CMK (cell line): ENCODE results near the gene COMP.
"Not testable (repeated sequence)": the region's sequence is repeated elsewhere in the genome, so short reads cannot be mapped to it uniquely, and the experiment has no call there.

Experiments used
- DNase-seq: peaks from one replicate; pipeline ENCODE4 v3.0.0-alpha.2; 2010; ENCODE audit warnings: low read depth

The COMP gene

DNA sequence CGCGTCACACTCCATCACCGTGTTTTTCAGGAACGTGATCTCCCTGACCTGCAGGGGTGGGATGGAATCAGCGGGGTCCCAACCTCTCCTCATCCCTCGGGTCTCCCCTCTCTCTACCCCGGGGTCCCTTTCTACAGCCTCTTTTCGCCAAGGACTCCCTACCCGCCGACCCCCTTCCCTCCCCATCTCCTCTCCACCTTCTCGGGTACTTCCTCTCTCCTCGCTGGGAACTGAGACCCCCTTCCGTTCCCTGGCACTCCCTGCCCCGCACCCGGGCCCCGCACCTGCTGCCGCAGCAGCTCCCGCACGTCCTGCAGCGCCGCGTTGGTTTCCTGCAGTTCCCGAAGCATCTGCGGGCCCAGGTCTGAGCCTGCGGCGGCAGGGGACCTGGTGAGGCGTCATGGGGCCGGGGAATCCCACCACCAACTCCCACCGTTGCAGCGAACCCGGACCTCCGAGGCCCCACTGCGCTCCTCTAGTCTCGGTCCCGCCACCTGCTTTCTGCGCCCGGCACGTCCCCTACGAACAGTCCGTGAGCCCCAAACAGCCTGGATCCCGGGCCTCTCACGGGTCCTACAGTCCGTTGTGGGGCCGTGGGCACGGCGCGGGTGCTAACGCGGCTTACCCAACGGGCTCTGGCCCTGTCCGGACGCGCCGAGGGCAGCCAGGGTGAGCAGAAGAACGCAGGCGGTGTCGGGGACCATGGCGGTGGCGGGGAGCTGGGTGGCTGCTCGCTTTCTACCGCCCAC is at the start of gene COMP:
TSS of gene COMP (minus strand) at position 740 of the 749 bp plus-strand sequence. CDS start at position 704, 36 bp downstream.
- no peak for DNase-seq

GRCh38 chr19:18840288-18841267 is 49.5 kb upstream of the COMP start:
- DNase-seq: no peak

DNA sequence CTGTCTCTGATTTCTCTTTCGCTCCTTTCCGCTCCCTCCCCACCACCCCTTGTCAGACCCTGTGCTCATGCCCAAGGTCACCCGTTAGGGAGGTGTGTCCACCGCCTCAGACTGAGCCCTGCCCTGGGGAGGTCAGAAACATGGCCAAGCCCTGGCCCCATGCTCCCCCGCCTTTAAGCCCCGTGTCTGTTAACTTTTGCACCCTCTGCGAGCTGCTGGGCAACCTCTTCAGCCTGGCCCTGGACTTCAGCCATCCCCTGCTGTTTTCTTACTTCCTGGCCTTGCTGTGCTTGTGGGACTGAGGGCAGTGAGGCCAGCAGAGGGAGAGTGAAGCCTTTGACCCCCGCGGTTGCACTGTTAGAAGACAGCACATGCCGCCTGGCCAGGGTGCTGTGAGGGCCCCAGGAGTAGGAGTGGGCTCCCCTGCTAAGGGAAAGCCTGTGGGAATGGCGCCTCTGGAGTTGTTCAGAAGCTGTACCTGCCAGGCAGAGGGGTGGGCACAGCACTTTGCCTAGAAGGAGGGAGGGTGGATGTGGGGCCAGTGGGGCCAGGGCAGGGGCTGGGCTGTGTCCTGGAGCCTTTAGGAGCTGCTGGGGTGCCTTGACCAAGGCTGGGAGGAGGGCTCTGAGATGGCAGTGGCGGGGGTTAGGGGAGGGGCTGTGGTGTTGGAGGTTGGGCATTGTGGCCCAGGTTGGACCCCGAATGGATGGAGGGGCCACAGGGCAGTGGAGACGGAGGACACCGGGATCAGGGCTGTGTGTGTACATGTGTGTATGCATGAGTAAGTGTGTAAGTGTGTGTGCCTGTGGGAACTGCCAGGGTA is 48.6 kb upstream of the COMP start:
- DNase-seq: no peak

DNA sequence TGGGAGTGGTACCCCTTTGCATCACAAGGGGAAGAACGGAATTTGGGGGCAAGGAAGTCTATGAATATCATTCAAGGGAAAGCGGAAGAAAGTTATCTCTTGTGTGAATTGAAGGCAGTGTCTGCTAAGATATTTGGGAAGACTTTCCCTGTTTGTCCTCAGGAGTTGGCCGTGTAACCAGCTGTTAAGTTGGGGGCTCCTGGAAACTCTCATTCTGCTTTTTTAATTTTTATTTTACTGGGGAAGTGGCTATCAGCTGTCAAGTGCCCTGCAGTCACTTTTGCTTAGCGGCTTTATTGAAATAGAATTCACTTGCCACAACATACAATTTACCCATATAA is 43.5 kb upstream of the COMP start:
- DNase-seq: no peak

- no peak for DNase-seq
Measured at GRCh38 chr19:18833849-18834643, 42.9 kb upstream of the COMP start.

GRCh38 chr19:18833141-18833476 is 42.0 kb upstream of the COMP start:
- DNase-seq: no peak

DNA sequence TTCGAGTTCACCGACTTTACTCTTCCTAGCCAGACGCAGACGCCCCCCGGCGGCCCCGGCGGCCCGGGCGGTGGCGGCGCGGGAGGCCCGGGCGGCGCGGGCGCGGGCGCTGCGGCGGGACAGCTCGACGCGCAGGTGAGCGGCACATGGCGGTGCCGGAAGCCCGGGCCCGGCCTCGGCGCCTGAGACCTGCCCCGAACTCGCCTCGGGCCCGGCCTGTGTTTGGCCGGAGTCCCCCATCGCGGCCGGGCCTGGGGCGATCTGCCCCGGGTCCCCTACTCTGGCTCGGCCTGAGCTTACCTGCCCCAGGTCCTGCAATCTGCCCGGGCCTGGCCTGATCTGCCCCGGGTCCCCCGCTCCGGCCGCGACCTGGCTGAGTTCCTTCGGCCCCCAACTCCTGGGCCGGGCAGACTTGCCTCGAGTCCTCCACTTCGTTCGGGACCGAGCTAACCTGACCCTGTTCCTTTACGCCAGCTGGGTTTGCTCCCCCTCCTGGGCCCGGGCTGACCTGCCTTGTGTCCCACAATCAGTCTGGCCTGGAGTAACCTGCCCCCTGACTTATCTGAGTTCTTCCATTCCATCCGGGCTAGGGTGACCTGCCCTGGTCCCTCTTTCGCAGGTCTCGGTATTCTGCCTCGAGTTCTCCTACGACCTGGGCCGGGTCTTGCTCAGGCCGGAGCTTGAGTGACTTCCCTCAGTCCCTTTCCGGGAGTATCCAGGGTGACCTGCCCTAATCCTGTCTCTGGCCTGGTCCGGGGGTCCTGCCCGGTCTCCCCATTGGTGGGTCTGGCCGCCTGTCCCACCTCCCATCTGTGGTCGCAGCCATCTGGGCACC is 41.4 kb upstream of the COMP start:
- no peak for DNase-seq

DNA sequence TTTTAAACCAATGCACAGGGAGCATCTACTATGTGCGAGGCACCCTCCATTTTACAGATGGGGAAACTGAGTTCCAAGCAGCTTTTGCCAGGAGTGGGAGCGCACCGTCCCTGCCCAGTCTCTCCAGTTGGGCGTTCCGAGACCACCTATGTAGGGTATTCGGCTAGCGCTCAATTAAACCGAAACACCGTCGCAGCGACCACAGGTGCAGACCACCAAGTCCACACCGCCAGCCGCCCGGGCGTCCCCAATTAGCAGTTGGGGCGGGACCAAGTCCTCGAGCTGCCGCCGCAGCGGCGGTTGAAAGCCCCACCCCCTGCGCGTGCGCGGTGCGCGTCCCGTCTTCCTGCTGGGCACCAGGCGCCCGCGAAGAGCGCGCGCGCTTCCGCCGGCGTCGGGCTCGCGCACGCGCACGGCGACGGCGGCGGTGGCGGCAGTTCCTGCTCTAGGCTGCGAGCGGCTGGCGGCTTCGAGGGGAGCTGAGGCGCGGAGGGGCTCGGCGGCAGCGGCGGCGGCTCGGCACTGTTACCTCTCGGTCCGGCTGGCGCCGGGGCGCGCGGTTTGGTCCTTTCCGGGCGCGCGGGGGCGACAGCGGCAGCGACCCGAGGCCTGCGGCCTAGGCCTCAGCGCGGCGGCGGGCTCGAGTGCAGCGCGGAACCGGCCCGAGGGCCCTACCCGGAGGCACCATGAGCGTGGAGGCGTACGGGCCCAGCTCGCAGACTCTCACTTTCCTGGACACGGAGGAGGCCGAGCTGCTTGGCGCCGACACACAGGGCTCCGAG is 40.6 kb upstream of the COMP start, which contains the start of gene UPF1:
TSS of gene UPF1 (plus strand) at position 436 of the 782 bp plus-strand sequence. CDS start at position 687, 251 bp downstream.
- DNase-seq: peak; percentile 79

DNA sequence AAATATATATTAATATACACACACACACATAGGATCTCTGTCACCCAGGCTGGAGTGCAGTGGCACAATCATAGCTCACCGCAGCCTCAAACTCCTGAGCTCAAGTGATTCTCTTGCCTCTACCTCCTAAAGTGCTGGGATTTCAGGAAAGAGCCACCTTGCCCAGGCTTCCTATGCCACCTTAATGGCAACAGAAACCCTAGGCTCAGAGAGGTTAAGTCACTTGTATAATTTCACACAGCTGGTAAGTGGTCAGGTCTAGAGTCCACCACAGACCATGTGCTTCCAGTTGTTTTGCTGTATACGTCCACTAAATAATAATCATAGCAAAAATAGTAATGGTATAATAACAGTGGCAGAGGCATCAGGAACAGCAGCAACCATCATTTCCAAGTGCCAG is 39.4 kb upstream of the COMP start:
- no peak for DNase-seq

- DNase-seq: no peak
Measured at GRCh38 chr19:18828786-18829185, 37.7 kb upstream of the COMP start.

DNA sequence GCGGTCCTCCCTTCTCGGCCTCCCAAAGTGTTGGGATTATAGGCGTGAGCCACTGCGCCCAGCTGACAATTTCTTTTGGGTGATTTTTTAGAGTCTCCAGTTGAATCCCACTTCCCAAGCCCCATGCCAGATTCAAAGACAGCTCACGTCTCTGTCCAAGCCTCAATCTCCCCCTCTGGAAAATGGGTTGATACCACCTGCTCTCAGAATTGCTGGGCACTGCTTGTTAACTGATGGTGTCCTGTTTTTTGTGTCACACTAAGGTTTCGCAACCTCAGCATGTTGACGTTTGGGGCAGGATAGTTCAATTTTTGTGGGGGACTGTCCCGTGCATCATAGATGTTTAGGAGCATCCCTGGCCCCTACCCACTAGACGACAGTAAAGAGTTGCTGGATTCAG is 26.5 kb upstream of the COMP start:
- DNase-seq: no peak

GRCh38 chr19:18816645-18817044 is 25.5 kb upstream of the COMP start:
- not testable (repeated sequence) for DNase-seq

DNA sequence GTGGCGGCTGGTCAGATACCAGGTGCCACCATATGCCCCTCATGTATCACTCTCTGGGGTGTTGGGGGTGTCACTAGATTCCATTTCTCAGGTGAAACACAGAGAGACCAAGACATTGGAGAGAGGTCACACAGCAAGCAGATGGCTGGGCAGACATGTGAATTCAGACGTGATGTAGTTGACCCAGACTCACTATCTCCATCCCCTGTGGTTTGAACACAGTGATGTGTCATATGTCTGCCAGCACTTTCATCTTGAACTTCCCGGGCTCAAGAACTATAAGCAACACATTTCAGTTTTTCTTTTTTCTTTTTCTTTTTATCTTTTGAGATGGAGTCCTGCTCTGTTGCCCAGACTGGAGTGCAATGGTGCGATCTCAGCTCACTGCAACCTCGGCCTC is 24.6 kb upstream of the COMP start:
- no peak for DNase-seq

DNA sequence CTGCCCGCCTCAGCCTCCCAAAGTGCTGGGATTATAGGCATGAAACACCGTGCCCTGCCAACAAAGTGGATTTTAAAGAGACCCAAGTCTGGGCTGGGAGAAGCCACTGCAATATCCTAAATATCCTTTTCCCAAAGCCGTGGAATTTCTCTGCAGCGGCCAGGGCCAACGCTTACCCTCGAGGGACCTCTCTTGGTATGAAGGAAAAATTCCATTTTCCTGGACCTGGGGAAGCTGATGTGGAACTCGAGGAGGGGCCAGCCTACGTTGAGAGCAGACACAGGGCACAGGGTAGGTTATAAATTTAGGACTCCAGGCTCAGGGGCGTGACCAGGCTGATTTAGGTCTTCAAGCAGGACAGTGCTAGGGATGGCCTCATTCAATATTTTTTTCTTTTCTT is 23.0 kb upstream of the COMP start:
- no peak for DNase-seq

DNA sequence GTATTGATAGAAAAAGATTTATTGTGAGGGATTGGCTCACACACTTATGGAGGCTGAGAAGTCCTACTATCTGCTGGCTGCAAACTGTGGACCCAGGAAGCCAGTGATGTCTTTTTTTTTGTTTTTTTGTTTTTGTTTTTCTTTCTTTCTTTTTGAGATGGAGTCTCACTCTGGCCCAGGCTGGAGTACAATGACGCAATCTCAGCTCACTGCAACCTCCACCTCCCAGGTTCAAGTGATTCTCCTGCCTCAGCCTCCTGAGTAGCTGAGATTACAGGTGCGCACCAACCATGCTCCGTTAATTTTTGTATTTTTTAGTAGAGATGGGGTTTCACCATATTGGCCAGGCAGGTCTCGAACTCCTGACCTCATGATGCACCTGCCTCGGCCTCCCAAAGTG is 20.5 kb upstream of the COMP start:
- DNase-seq: not testable (repeated sequence)

DNA sequence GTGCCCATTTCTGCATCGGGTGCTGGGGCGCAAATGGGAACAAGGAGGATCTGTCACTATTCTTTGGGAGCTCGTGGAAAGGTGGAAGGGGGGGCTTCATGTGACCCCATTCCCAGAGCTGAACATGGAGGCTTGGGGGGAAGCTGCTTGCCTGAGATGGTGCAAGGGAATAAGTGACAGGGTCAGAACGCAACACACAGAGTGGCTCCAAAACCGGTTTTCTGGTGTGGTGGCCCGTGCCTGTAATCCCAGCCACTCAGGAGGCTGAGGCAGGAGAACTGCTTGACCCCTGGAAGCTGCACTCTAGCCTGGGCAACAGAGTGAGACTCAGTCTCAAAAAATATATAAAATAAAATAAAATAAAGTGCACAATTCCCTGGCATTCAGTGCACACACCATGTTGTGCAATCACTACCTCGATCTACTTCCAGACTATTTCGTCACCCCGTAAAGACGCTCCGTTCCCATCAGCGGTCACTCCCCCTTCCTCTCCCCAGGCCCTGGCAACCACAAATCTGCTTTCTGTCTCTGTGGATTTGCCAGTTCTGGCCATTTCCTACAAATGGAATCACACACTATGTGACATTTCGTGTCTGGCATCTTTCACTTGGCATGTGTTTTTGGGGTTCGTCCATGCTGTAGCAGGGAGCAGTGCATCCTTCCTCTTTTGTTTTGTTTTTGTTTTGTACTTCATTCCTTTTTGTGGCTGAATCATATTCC is 18.2 kb upstream of the COMP start:
- no peak for DNase-seq

DNA sequence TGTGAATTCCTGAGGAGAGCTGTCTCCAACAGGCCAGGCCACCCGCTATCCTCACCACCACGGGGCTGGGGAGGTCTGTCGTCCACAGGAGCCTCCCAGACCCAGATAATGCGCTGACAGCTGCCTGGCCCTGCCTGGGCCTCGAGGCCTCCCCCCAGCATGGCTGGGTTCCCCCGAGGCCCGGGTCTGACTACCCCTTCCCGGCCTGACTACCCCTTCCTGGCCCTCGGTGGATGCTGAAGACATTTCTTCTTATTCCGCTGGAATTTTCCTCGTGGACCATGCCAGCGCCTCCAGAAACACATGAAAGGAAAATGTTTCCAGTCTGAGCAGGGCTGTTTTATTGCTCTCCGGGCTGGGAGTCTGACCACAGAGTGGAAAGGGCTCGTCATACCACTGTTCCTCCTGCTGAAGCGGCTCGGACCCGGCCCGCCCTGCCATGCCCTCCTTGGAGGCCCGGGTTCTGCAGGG is 16.8 kb upstream of the COMP start:
- DNase-seq: no peak

- DNase-seq: no peak
Measured at GRCh38 chr19:18804643-18805042, 13.5 kb upstream of the COMP start.

DNA sequence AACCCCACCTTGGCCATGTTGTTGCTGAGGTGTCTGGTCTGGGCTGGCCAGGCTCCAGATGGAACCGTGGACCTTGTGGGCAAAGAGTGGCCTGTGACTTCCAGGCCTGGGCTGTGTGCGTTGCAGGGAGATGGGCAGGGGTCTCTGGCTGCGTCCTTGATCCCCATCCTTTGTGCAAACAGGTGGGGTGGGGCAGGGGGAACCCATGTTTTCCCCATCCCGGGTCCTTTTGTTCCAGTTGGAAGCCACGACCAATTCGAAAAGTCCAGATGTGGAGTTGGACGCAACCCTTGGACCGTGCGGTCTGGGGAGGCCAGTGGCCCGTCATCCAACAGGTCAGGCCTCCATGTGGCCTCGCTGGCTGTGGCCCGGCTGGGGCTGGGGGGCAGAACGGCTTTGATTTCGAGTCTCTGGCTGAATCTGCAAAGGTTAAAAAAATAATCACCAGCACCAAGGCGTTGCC is 13.1 kb upstream of the COMP start:
- DNase-seq: no peak
